Measurements from ENCODE around the gene SCN5A.

GRCh38 chr3:38560284-38560683 is 89.2 kb downstream of the SCN5A start:
- TF ChIP-seq CTCF (conservative IDR thresholded peaks at IDR 0.05 in 1 of 2, IDR thresholded peaks at IDR 0.05 in 1 of 2; ENCODE audit: extremely low read depth in 1 of 2, insufficient read depth in 1 of 2, low read depth in 1 of 2, low read length in 2 of 2) = peak in 1 of 2 donors; percentile 8
- no peak for TF ChIP-seq EZH2 (IDR thresholded peaks at IDR 0.05; ENCODE audit: borderline replicate concordance, low read length)

Data from mammary epithelial cell (primary cell).